ENCODE data around the gene MS4A14. TPM values are rescaled to one million over a fixed set of nuclear protein-coding genes. Genes with fewer than 3 reads are reported as not detected.

The MS4A14 gene
- total RNA-seq, 1 experiment from 2014 or later, result not detected

- Mint-ChIP-seq H3K27me3 (ENCODE audit: insufficient read depth, unreplicated experiment) (peaks cover 9% of the 10 kb centered on the region), H3K36me3 (ENCODE audit: insufficient read depth, unreplicated experiment) (no peaks in the 10 kb centered on the region), H3K4me1 (ENCODE audit: insufficient read depth, unreplicated experiment) (peaks cover 17% of the 10 kb centered on the region), H3K4me3 (ENCODE audit: unreplicated experiment) (peak overlapping the region; percentile 25), H3K9me3 (ENCODE audit: unreplicated experiment) (no peaks in the 10 kb centered on the region), H3K27ac (ENCODE audit: low read depth, unreplicated experiment) (peak overlapping the region; percentile 86)
- DNase-seq (ENCODE audit: unreplicated experiment), result no peak
- no TSS peak for BruUV-seq (replicated peaks)
- POLR2A ChIA-PET, result interaction anchor here (0.6 to 1.3 kb wide), 6 partner anchors 14 to 544 kb away, joined by 3 to 5 read pairs (median 3); partner anchors contain the start of gene TMEM109
- intact Hi-C loops (cut with micrococcal nuclease), result no loop called here
- CTCF ChIA-PET, result interaction anchor here (0.6 to 5.5 kb wide), 9 partner anchors 8 to 803 kb away, joined by 3 to 34 read pairs (median 3); no protein-coding TSS in a partner anchor
- TF ChIP-seq, protein P1, sequence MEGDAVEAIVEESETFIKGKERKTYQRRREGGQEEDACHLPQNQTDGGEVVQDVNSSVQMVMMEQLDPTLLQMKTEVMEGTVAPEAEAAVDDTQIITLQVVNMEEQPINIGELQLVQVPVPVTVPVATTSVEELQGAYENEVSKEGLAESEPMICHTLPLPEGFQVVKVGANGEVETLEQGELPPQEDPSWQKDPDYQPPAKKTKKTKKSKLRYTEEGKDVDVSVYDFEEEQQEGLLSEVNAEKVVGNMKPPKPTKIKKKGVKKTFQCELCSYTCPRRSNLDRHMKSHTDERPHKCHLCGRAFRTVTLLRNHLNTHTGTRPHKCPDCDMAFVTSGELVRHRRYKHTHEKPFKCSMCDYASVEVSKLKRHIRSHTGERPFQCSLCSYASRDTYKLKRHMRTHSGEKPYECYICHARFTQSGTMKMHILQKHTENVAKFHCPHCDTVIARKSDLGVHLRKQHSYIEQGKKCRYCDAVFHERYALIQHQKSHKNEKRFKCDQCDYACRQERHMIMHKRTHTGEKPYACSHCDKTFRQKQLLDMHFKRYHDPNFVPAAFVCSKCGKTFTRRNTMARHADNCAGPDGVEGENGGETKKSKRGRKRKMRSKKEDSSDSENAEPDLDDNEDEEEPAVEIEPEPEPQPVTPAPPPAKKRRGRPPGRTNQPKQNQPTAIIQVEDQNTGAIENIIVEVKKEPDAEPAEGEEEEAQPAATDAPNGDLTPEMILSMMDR (IDR thresholded peaks at IDR 0.05; ENCODE audit: unreplicated experiment), result no peak
Measured at GRCh38 chr11:60370252-60370810, 25.9 kb upstream of the MS4A14 start.

- no TSS peak for BruUV-seq (replicated peaks)
- Mint-ChIP-seq H3K4me3 (ENCODE audit: unreplicated experiment) (peak overlapping the region; percentile 25), H3K27ac (ENCODE audit: low read depth, unreplicated experiment) (peak overlapping the region; percentile 86), H3K27me3 (ENCODE audit: insufficient read depth, unreplicated experiment) (peaks cover 6% of the 10 kb centered on the region), H3K36me3 (ENCODE audit: insufficient read depth, unreplicated experiment) (no peaks in the 10 kb centered on the region), H3K9me3 (ENCODE audit: unreplicated experiment) (no peaks in the 10 kb centered on the region), H3K4me1 (ENCODE audit: insufficient read depth, unreplicated experiment) (peaks cover 17% of the 10 kb centered on the region)
- ChIA-PET CTCF (interaction anchor here (0.6 to 5.5 kb wide), 6 partner anchors 9 to 803 kb away, joined by 3 to 34 read pairs (median 3); no protein-coding TSS in a partner anchor), POLR2A (interaction anchor here (0.9 to 1.3 kb wide), 5 partner anchors 14 to 543 kb away, joined by 3 read pairs; partner anchors contain the start of gene TMEM109)
- DNase-seq (ENCODE audit: unreplicated experiment), result peak; percentile 49
- TF ChIP-seq, protein P1 (IDR thresholded peaks at IDR 0.05; ENCODE audit: unreplicated experiment), result no peak
- intact Hi-C loops (cut with micrococcal nuclease), result no loop called here
Measured at GRCh38 chr11:60370811-60371298, 25.4 kb upstream of the MS4A14 start.

- DNase-seq (ENCODE audit: unreplicated experiment), result no peak
- intact Hi-C loops (cut with micrococcal nuclease), result no loop called here
- CTCF ChIA-PET, result interaction anchor here (0.6 to 5.5 kb wide), 3 partner anchors 221 to 543 kb away, joined by 3 to 34 read pairs (median 4); no protein-coding TSS in a partner anchor
- TF ChIP-seq, protein P1 (IDR thresholded peaks at IDR 0.05; ENCODE audit: unreplicated experiment), result no peak
- Mint-ChIP-seq H3K36me3 (ENCODE audit: insufficient read depth, unreplicated experiment) (no peaks in the 10 kb centered on the region), H3K9me3 (ENCODE audit: unreplicated experiment) (no peaks in the 10 kb centered on the region), H3K27ac (ENCODE audit: low read depth, unreplicated experiment) (peak overlapping the region; percentile 86), H3K27me3 (ENCODE audit: insufficient read depth, unreplicated experiment) (peaks cover 6% of the 10 kb centered on the region), H3K4me3 (ENCODE audit: unreplicated experiment) (no peak overlapping the region), H3K4me1 (ENCODE audit: insufficient read depth, unreplicated experiment) (peaks cover 17% of the 10 kb centered on the region)
- POLR2A ChIA-PET, result interaction anchor here (0.9 to 1.3 kb wide), 4 partner anchors 13 to 542 kb away, joined by 3 read pairs; partner anchors contain the start of gene TMEM109
- BruUV-seq (replicated peaks), result no TSS peak
Measured at GRCh38 chr11:60371386-60371785, 24.9 kb upstream of the MS4A14 start.

- Mint-ChIP-seq H3K4me3 (ENCODE audit: unreplicated experiment) (no peak overlapping the region), H3K27me3 (ENCODE audit: insufficient read depth, unreplicated experiment) (peaks cover 6% of the 10 kb centered on the region), H3K4me1 (ENCODE audit: insufficient read depth, unreplicated experiment) (peaks cover 17% of the 10 kb centered on the region), H3K36me3 (ENCODE audit: insufficient read depth, unreplicated experiment) (no peaks in the 10 kb centered on the region), H3K9me3 (ENCODE audit: unreplicated experiment) (no peaks in the 10 kb centered on the region), H3K27ac (ENCODE audit: low read depth, unreplicated experiment) (no peak overlapping the region)
- no peak for DNase-seq (ENCODE audit: unreplicated experiment)
- POLR2A ChIA-PET, result no interaction called here
- intact Hi-C loops (cut with micrococcal nuclease), result no loop called here
- TF ChIP-seq, protein P1 (IDR thresholded peaks at IDR 0.05; ENCODE audit: unreplicated experiment), result no peak
- CTCF ChIA-PET, result interaction anchor here (1.0 to 1.3 kb wide), 3 partner anchors 8 to 247 kb away, joined by 3 to 5 read pairs (median 4); no protein-coding TSS in a partner anchor
- no TSS peak for BruUV-seq (replicated peaks)
Measured at GRCh38 chr11:60371854-60372253, 24.4 kb upstream of the MS4A14 start.
